Muscle of leg (tissue), 11 donors: Measurements from ENCODE around the gene PNPLA5. TPM values are rescaled to one million over a fixed set of nuclear protein-coding genes. Genes with fewer than 3 reads are reported as not detected.

Experiments used
- DNase-seq: peaks from one replicate; pipeline ENCODE4 v3.0.0; 2013
- H3K27ac ChIP-seq: one replicate; pipeline ENCODE4 v1.5.1; 2013; ENCODE audit warnings: mild to moderate bottlenecking, low read length, control low read depth
- H3K27me3 ChIP-seq: one replicate; pipeline ENCODE4 v1.6.1; 2013; ENCODE audit warnings: low read length; ENCODE audit not compliant: control insufficient read depth, insufficient read depth
- H3K36me3 ChIP-seq: one replicate; pipeline ENCODE4 v1.6.1; 2013; ENCODE audit warnings: low read length; ENCODE audit not compliant: control insufficient read depth, insufficient read depth
- H3K4me1 ChIP-seq: one replicate; pipeline ENCODE4 v1.6.1; 2013; ENCODE audit warnings: low read length; ENCODE audit not compliant: control insufficient read depth, insufficient read depth
- H3K4me3 ChIP-seq: one replicate; pipeline ENCODE4 v1.5.1; 2013; ENCODE audit warnings: low read length, control low read depth
- H3K9me3 ChIP-seq: replicated peaks from 2 replicates; pipeline ENCODE4 v1.6.1; 2013; ENCODE audit warnings: low read depth, low read length; ENCODE audit not compliant: control insufficient read depth
- WGBS: methylation state at CpG from one replicate; pipeline ENCODE4 v1.1.5; 2013; ENCODE audit warnings: missing lambda C conversion rate; ENCODE audit not compliant: insufficient coverage; 5-methylcytosine and 5-hydroxymethylcytosine counted together
- polyA plus RNA-seq, 8 donors: library from polyadenylated mRNA; unstranded; fragments of 120-200 nt; gene quantifications; one replicate each; pipeline versions ENCODE4 v1.2.1 to v1.2.3, GENCODE V29; 2013; ENCODE audit warnings: inconsistent platforms in 1 of 8, low replicate concordance in 1 of 8; ENCODE audit not compliant: insufficient read length in 8 of 8, insufficient read depth in 1 of 8
- total RNA-seq: library from RNA; stranded (reverse); fragments of 120-200 nt; gene quantifications from one replicate; pipeline ENCODE4 v1.2.4, GENCODE V29; 2013

Gene PNPLA5
- total and polyA plus RNA-seq, 9 donors = 0.12 TPM; not detected in 8

DNA sequence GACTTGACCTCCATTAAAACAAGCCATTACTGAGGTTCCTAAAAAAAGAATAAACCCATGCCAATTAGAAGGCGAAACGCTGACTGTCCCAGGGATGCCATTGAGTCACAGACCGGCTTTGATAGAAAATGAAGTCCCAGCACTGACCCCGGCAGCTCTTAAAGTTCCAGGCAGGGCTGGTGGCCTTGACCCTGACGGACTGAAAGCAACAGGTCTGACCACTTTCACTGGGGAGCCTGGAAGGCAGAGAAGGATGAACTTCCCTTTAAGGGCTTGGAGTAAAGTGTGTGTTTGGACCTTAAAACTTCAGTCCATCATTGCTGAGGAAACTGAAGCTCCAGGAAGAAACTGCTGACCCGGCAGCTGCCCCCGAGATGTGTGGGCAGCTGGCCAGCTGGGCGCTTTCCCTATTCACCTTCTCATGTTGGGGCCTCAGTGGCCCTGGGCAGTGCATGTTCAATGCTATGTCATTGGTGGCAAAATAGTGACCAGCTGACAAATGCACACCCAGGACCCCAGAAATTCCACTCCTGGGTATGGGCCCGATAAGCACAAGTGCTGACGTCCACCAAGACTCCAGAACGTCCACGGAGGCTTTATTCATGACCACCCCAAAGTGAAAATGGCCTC, 60.8 kb downstream of the PNPLA5 start:
- Histone ChIP-seq H3K27me3 (no peaks in the 10 kb centered on the region), H3K4me1 (peaks cover 75% of the 10 kb centered on the region), H3K36me3 (no peaks in the 10 kb centered on the region), H3K9me3 (no peaks in the 10 kb centered on the region), H3K27ac (peak overlapping the region; percentile 13), H3K4me3 (no peak overlapping the region)
- DNase-seq = no peak
- WGBS = 70% methylated on average over 12 of the region's 12 CpGs

GRCh38 chr22:43829904-43830851, 61.6 kb downstream of the PNPLA5 start:
- peaks cover 83% of the 10 kb centered on the region for H3K4me1 ChIP-seq
- 42% methylated on average over 20 of the region's 33 CpGs for WGBS
- H3K36me3 ChIP-seq = no peaks in the 10 kb centered on the region
- H3K27ac ChIP-seq = peak overlapping the region; percentile 91
- DNase-seq = peak; percentile 53
- H3K4me3 ChIP-seq = no peak overlapping the region
- no peaks in the 10 kb centered on the region for H3K9me3 ChIP-seq
- H3K27me3 ChIP-seq = no peaks in the 10 kb centered on the region

Other genes with a start within 250 kb of the PNPLA5 start
- 1.5 TPM for gene EFCAB6, start 79.7 kb downstream of the PNPLA5 start, total RNA-seq
- gene EFCAB6, start 79.7 kb downstream of the PNPLA5 start, polyA plus RNA-seq = 1 to 10 TPM in 4 of 8 donors, under 1 TPM in 4; 0.63 to 1.6 (median 1.0) TPM
- 1.2 TPM for gene SULT4A1, start 29.5 kb downstream of the PNPLA5 start, total RNA-seq
- gene SULT4A1, start 29.5 kb downstream of the PNPLA5 start, polyA plus RNA-seq = 1 to 10 TPM in 7 of 8 donors, under 1 TPM in 1; 0.92 to 4.3 (median 2.3) TPM
- 0.18 TPM for gene PNPLA3, start 31.8 kb upstream of the PNPLA5 start, total RNA-seq
- under 1 TPM; 0.29 to 0.79 (median 0.37) TPM for gene PNPLA3, start 31.8 kb upstream of the PNPLA5 start, polyA plus RNA-seq
- gene SAMM50, start 63.4 kb upstream of the PNPLA5 start, total RNA-seq = 34.9 TPM
- 10 to 100 TPM; 41.9 to 57.0 (median 47.7) TPM for gene SAMM50, start 63.4 kb upstream of the PNPLA5 start, polyA plus RNA-seq
- 42.7 TPM for gene PARVB, start 132.3 kb upstream of the PNPLA5 start, total RNA-seq
- 10 to 100 TPM; 31.5 to 52.0 (median 44.0) TPM for gene PARVB, start 132.3 kb upstream of the PNPLA5 start, polyA plus RNA-seq